ENCODE results near the gene APP.

The APP gene

GRCh38 chr21:26098772-26099397 lies 71.7 kb downstream of the APP start:
- ATAC-seq (ENCODE audit: insufficient read depth, low read depth) (no peak), DNase-seq (no peak)
- Histone ChIP-seq H3K9me3 (ENCODE audit: insufficient read depth, low read length, severe bottlenecking) (no peaks in the 10 kb centered on the region), H3K36me3 (ENCODE audit: insufficient read depth, low read length) (no peaks in the 10 kb centered on the region), H3K4me1 (ENCODE audit: insufficient read depth, low read length) (no peaks in the 10 kb centered on the region), H3K27ac (ENCODE audit: low read length) (no peak overlapping the region), H3K4me3 (ENCODE audit: low read depth in 1 of 2, low read length in 2 of 2) (no peak overlapping the region), H3K9ac (ENCODE audit: low read depth, low read length) (no peak overlapping the region), H3K79me2 (ENCODE audit: insufficient read depth, low read length) (no peaks in the 10 kb centered on the region), H3K4me2 (ENCODE audit: insufficient read depth, low read length) (no peak overlapping the region), H3K27me3 (ENCODE audit: insufficient read depth, low read length, poor library complexity) (no peaks in the 10 kb centered on the region), H2AFZ (ENCODE audit: low read depth, low read length) (no peak overlapping the region), H4K20me1 (ENCODE audit: insufficient read depth, low read length) (no peaks in the 10 kb centered on the region)
- no peak for TF ChIP-seq EZH2 (IDR thresholded peaks at IDR 0.05; ENCODE audit: borderline replicate concordance, low read depth, low read length, severe bottlenecking)
- no peak for TF ChIP-seq CTCF (IDR thresholded peaks at IDR 0.05; ENCODE audit: borderline replicate concordance, extremely low read depth, low read length, poor library complexity, severe bottlenecking)

- Histone ChIP-seq H3K4me2 (ENCODE audit: insufficient read depth, low read length) (no peak overlapping the region), H3K4me3 (ENCODE audit: low read depth in 1 of 2, low read length in 2 of 2) (no peak overlapping the region), H3K27ac (ENCODE audit: low read length) (no peak overlapping the region), H3K9me3 (ENCODE audit: insufficient read depth, low read length, severe bottlenecking) (no peaks in the 10 kb centered on the region), H3K4me1 (ENCODE audit: insufficient read depth, low read length) (no peaks in the 10 kb centered on the region), H2AFZ (ENCODE audit: low read depth, low read length) (no peak overlapping the region), H3K36me3 (ENCODE audit: insufficient read depth, low read length) (no peaks in the 10 kb centered on the region), H3K79me2 (ENCODE audit: insufficient read depth, low read length) (no peaks in the 10 kb centered on the region), H3K9ac (ENCODE audit: low read depth, low read length) (no peak overlapping the region), H4K20me1 (ENCODE audit: insufficient read depth, low read length) (no peaks in the 10 kb centered on the region), H3K27me3 (ENCODE audit: insufficient read depth, low read length, poor library complexity) (no peaks in the 10 kb centered on the region)
- no peak for ATAC-seq (ENCODE audit: insufficient read depth, low read depth)
- no peak for DNase-seq
- TF ChIP-seq EZH2 (IDR thresholded peaks at IDR 0.05; ENCODE audit: borderline replicate concordance, low read depth, low read length, severe bottlenecking) = no peak
- no peak for TF ChIP-seq CTCF (IDR thresholded peaks at IDR 0.05; ENCODE audit: borderline replicate concordance, extremely low read depth, low read length, poor library complexity, severe bottlenecking)
Observed at GRCh38 chr21:26097475-26097874, 73.1 kb downstream of the APP start.

GRCh38 chr21:26096494-26097371 lies 73.8 kb downstream of the APP start:
- TF ChIP-seq EZH2 (IDR thresholded peaks at IDR 0.05; ENCODE audit: borderline replicate concordance, low read depth, low read length, severe bottlenecking) (no peak), CTCF (IDR thresholded peaks at IDR 0.05; ENCODE audit: borderline replicate concordance, extremely low read depth, low read length, poor library complexity, severe bottlenecking) (no peak)
- no peak for DNase-seq
- Histone ChIP-seq H3K79me2 (ENCODE audit: insufficient read depth, low read length) (no peaks in the 10 kb centered on the region), H3K27ac (ENCODE audit: low read length) (no peak overlapping the region), H4K20me1 (ENCODE audit: insufficient read depth, low read length) (no peaks in the 10 kb centered on the region), H2AFZ (ENCODE audit: low read depth, low read length) (no peak overlapping the region), H3K9ac (ENCODE audit: low read depth, low read length) (no peak overlapping the region), H3K4me2 (ENCODE audit: insufficient read depth, low read length) (no peak overlapping the region), H3K9me3 (ENCODE audit: insufficient read depth, low read length, severe bottlenecking) (no peaks in the 10 kb centered on the region), H3K4me3 (ENCODE audit: low read depth in 1 of 2, low read length in 2 of 2) (no peak overlapping the region), H3K4me1 (ENCODE audit: insufficient read depth, low read length) (no peaks in the 10 kb centered on the region), H3K36me3 (ENCODE audit: insufficient read depth, low read length) (no peaks in the 10 kb centered on the region), H3K27me3 (ENCODE audit: insufficient read depth, low read length, poor library complexity) (no peaks in the 10 kb centered on the region)
- no peak for ATAC-seq (ENCODE audit: insufficient read depth, low read depth)
